Activated T-cell treated with anti-CD3 and anti-CD28 coated beads for 48 hours (primary cell): Measurements from ENCODE around the gene HYAL4.
"Not testable (repeated sequence)": the region's sequence is repeated elsewhere in the genome, so short reads cannot be mapped to it uniquely, and the experiment has no call there.

ENCODE experiments used
- DNase-seq: peaks from one replicate; pipeline ENCODE4 v3.0.0-alpha.2; 2020; ENCODE audit warnings: low read depth

The HYAL4 gene

DNA sequence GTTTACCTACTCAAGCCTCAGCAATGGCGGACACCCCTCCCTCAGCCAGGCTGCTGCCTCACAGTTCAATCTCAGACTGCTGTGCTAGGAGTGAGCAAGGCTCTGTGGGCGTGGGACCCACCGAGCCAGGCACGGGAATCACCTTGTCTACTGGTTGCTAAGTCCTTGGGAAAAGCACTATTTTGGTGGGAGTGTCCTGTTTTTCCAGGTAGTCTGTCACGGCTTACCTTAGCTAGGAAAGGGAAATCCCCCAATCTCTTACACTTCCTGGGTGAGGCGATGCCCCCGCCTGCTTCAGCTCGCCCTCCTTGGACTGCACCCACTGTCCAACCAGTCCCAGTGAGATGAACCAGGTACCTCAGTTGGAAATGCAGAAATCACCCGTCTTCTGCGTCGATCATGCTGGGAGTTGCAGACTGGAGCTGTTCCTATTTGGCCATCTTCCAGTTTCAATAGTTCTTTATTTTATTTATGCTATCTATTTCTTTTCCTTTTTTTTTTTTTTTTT is at the start of gene HYAL4:
TSS of gene HYAL4 (plus strand) at position 458 of the 508 bp plus-strand sequence. CDS start 23,105 bp downstream, outside the sequence.
- no peak for DNase-seq

DNA sequence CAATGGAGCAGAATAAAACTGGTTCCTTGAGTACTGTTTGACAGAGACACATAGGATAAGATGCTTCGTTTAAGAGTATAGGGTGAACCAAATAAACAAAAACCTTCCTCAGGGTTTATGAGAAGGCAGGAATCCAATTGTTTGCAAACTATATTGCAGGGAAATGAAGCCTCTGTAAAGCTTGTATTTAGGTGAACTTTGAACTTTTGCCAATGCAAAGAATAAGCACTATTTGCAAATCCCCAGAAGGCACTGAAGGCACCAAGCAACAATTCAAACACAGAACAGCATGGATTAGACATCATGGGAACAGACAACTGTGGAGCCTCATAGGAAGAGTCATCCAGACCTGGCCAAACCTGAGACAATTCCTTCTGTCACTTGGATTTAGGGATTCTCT is 49.1 kb upstream of the HYAL4 start:
- no peak for DNase-seq

DNA sequence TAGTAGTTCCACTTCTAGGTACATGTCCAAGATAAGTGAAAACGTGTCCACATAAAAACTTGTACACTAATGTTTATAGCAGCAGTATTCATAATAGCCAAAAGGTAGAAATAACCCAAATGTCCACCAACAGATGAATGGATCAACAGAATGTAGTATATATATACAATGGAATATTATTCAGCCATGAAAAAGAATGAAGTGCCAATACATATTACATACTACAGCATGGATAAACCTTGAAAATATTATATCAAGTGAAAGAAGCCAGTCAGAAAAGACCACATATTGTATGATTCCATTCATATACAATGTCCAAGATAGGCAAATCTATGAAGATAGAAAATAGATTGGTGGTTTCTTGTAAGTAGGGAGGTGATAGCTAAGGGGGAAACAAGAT is 48.4 kb upstream of the HYAL4 start:
- no peak for DNase-seq

DNA sequence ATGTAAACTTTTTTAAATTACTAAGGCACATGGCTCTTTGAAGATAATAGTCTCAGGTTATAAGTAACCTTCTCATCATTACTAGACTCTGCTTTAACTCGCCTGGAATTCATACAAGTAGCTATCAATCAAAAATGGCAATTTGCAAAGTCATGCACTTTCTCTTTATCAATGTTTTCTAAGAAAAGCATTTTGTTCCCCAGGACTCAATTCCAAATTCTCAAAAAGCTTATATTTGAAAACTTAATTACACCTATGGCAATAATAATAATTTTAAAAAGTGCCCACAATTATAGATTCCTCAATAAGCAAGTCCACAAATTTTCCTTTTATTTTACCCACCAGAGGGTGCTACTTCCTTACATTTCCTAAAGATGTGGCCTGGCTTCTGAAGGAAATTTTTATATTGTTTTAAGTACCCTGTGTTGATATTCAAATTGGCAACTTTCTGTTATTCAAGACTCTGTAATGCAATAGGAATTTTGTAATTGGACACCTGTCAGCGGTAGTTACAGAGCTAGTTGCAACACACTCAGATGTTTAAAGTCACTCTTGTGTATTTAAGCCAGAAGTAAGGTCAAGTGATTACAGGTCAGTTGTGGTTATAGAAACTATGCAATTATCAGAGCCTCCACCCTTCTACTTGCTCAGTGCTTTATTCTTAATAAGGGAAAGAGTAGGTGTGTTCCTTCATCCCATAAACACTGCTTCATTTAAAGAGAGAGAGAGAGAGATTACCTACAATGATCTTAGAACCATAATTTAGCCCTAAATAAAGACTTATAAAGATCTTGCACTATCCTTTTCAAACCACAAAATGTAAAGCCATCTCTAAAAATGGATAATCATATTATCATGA is 47.1 kb upstream of the HYAL4 start:
- no peak for DNase-seq

DNA sequence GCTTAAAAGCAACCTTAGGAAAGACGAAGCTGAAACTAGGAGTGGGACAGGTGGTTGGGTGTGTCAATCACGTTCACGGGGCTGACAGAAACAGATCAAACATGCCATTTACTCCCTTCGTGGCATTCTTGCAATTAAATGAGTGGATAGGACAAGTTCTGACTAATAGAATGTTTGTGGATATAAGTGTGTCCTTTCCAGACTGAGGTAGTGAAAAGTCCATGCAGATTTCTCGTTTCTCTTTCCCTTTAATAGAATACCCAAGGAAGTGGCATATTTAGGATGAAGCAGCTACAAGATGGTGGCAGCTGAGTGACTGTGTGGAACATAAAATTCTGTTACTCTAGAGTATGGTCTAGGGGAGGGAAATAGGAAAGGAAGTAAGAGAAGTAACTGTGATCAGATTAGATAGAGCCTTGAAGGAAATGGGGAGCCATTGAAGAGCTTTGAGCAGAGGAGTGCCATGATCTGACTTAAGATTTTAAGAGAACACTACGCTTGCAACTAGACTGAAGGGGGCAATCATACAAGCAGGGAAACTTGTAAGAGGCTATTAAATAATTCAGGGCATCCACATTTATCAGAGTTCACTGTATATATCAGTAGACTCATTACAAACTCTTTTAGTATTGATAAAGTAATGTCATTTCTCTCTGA is 46.3 kb upstream of the HYAL4 start:
- no peak for DNase-seq

DNA sequence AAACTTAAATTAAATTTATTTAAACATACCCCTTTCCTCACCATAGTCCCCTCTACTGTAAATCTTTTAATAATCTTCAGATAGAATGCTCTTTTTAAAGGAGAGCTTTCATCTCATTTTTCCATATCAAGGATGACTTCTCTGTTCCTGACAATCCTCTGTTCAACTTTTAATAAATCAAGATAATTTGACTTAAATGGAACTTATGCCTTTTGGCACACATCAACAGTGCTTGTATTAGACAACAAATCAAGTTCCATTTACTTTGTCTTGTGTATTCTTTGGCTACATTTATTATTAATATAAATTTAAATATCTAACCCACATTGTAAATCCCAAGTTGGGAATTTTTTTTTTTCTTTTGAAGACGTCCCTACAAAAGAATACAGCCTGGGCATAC is 42.7 kb upstream of the HYAL4 start:
- DNase-seq: no peak

DNA sequence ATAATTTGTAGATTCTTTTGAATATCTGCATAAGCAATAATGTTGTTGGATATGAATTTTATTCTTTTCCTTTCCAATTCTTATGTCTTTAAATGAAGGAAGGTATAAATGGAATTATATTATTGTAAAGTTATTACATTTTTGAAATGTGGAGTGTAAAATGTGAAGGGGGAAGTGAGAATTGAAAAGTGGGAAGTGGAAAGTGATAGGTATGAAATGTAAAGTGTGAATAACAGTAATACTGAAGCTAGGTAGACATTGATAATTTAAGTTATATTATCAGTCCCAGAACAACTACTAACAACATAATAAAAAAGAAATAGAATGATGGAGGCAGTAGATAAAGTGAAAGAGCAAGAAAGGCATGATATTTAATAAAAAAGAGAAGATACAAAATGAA is 39.7 kb upstream of the HYAL4 start:
- no peak for DNase-seq

- DNase-seq: no peak
Measured at GRCh38 chr7:123809471-123809870, 35.5 kb upstream of the HYAL4 start.

GRCh38 chr7:123811056-123811455 is 33.9 kb upstream of the HYAL4 start:
- no peak for DNase-seq

DNA sequence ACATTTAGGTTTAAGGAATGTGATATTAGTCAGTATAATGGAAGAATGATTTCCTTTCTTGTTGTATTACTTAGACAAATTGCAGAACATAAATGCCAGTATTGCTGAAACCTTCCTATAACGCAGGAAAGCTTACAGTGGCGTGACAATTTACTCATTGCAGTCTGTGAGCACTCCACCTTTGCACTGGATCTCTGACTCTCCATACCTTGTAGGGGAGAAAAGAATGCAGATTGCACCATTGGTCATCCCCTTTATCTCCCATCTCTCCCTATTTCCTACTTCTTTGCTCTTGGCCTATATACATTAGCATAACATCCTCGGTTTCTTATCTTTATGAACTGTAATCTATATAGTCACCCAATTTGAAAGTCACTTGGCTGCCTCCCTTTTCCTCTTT is 28.1 kb upstream of the HYAL4 start:
- no peak for DNase-seq

DNA sequence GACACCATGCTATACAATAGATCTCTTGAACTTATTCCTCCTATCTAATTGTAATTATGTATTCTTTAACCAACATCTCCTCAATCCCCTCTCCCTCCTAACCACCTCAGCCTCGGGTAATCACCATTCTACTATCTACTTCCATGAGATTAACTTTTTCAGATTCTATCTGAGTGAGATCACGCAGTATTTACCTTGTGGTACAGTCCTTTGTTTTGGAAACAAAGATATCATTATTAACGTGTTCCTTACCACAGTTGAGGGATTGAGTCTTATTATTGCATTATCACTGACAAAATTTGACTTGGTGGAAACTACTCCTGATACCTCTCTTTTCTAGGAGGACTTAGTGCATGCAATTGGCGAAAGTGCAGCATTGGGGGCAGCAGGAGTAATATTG is 26.0 kb upstream of the HYAL4 start:
- DNase-seq: no peak

- DNase-seq: not testable (repeated sequence)
Measured at GRCh38 chr7:123819795-123820194, 25.2 kb upstream of the HYAL4 start.

DNA sequence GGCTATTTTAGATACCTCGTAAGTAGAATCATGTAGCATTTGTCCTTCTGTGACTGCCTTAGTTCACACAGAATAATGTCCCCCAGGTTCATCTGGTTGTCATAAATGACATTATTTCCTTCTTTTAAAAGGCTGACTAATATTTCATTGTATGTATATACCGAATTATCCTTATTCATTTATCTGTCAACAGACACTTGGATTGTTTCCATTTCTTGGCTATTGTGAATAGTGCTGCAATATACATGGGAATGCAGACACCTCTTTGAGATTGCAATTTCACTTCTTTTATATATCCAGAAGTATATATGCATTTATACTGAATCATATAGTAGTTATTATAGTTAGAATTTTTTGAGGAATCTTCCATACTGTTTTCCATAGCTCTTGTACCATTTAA is 24.1 kb upstream of the HYAL4 start:
- no peak for DNase-seq

GRCh38 chr7:123821320-123821719 is 23.6 kb upstream of the HYAL4 start:
- no peak for DNase-seq

- DNase-seq: peak; percentile 26
Measured at GRCh38 chr7:123823898-123824753, 20.8 kb upstream of the HYAL4 start.

GRCh38 chr7:123824754-123825067 is 20.3 kb upstream of the HYAL4 start:
- no peak for DNase-seq

DNA sequence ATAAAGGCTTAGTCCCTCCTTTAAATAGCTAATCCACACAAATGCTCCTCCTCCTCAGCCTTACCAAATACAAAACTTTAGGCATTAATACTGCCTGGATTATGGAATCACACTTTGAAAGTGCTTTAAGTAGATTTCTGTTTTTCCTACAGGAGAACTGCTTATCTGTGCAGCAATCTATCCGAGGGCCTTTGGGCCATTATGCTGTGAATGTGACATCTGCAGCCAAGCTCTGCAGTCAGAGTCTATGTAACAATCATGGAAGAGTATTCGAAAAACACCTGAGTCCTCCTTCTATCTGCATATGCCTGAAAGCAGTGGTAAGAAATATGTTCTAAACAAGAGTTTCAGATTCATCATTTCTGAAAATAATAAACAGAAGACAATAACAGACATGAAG is 16.2 kb upstream of the HYAL4 start:
- no peak for DNase-seq

DNA sequence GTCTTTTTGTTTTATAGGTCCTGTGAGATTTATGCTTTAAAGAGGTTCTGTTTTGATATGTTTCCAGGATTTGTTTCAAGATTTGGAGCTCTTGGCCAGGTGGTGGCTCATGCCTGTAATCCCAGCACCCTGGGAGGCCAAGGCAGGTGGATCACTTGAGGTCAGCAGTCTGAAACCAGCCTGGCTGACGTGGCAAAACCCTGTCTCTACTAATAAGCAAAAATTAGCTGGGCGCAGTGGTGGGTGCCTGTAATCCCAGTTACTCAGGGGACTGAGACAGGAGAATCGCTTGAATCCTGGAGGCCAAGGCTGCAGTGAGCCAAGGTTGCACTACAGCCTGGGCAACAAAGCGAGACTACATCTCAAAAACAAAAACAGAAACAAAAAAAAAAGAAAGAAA is 8.3 kb upstream of the HYAL4 start:
- no peak for DNase-seq

DNA sequence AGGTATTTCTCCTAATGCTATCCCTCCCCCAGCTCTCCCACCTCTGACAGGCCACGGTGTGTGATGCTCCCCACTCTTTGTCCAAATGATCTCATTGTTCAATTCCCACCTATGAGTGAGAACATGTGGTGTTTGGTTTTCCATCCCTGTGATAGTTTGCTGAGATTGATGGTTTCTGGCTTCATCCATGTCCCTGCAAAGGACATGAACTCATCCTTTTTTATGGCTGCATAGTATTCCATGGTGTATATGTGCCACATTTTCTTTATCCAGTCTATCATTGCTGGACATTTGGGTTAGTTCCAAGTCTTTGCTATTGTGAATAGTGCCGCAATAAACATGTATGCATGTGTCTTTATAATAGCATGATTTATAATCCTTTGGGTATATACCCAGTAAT is 5.9 kb upstream of the HYAL4 start:
- DNase-seq: not testable (repeated sequence)

DNA sequence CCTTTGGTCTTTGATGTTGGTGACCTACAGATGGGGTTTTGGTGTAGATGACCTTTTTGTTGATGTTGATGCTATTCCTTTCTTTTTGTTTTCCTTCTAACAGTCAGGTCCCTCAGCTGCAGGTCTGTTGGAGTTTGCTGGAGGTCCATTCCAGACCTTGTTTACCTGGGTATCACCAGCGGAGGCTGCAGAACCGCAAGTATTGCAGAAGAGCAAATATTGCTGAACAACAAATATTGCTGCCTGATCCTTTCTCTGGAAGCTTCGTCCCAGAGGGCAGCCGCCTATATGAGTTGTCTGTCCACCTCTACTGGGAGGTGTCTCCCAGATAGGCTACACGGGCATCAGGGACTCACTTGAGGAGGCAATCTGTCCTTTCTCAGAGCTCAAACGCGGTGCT is 827 bp upstream of the HYAL4 start:
- DNase-seq: not testable (repeated sequence)

- DNase-seq: no peak
Measured at GRCh38 chr7:123845823-123846216, 851 bp downstream of the HYAL4 start.

DNA sequence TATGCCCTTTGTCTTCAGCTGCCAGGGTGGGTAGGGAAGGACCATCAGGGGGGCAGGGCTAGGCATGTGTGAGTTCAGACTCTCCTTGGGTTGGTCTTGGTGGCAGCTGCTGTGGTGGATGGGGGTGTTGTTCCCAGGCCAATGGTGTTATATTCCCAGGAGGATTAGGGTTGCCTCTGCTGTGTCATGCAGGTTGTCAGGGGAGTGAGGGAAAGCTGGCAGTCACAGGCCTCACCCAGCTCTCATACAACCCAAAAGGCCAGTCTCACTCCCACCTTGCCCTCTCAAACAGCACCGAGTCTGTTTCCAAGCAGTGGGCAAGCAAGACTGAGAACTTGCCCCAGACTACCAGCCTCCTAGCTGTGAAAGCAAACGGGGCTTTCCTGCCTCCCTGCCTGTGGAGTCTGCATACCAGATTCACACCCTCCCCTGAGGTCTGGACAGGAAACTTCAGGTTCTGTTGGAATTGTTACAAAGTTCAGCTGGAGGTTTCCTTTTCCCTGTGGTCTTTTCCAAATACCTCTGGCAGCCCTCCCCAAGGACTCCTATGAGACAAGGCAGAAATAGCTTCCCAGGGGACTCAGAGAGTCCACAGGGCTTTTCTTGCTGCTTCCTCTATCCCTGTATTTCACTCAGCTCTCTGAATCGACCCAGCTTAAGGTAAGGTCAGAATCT is 1.4 kb downstream of the HYAL4 start:
- DNase-seq: no peak
